Spleen (tissue), 7 donors: ENCODE measurements around the gene DNAJB7.

ENCODE experiments used
- POLR2A ChIP-seq, 3 donors: fragments of 450-650 bp; IDR thresholded peaks; one replicate each; pipeline ENCODE4 v1.5.1; 2017; ENCODE audit warnings: antibody characterized with exemption in 3 of 3, mild to moderate bottlenecking in 1 of 3
- POLR2AphosphoS5 ChIP-seq, 3 donors: sonication (generic); formaldehyde crosslinking; IDR thresholded peaks; one replicate each; pipeline ENCODE4 v1.5.1; 2017; ENCODE audit warnings: antibody characterized with exemption in 3 of 3
- TF ChIP-seq, protein P1 (sequence below), 11 experiments: fragments of 200-600 bp in 7 of 11; fragments of 450-650 bp in 4 of 11; sonication (generic) in 4 of 11; IDR thresholded peaks in 8 of 11; conservative IDR thresholded peaks in 3 of 11; 1 replicate in 7 of 11; 2 replicates in 4 of 11; pipeline versions ENCODE4 v1.4.0 to v1.8.0; 2016 to 2021; ENCODE audit warnings: antibody characterized with exemption in 11 of 11, inconsistent platforms in 4 of 11, mild to moderate bottlenecking in 1 of 11
- donor health status: DM: no; HTN: no; CAD: no; lungs with moderate emphysema.
- donor health status: DM: no; HTN: no; CAD: no.
- donor health status: DM: no; HTN: no; CAD: no.

- TF ChIP-seq, protein P1, sequence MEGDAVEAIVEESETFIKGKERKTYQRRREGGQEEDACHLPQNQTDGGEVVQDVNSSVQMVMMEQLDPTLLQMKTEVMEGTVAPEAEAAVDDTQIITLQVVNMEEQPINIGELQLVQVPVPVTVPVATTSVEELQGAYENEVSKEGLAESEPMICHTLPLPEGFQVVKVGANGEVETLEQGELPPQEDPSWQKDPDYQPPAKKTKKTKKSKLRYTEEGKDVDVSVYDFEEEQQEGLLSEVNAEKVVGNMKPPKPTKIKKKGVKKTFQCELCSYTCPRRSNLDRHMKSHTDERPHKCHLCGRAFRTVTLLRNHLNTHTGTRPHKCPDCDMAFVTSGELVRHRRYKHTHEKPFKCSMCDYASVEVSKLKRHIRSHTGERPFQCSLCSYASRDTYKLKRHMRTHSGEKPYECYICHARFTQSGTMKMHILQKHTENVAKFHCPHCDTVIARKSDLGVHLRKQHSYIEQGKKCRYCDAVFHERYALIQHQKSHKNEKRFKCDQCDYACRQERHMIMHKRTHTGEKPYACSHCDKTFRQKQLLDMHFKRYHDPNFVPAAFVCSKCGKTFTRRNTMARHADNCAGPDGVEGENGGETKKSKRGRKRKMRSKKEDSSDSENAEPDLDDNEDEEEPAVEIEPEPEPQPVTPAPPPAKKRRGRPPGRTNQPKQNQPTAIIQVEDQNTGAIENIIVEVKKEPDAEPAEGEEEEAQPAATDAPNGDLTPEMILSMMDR (IDR thresholded peaks at IDR 0.05 in 8 of 11, conservative IDR thresholded peaks at IDR 0.05 in 3 of 11) = no peak
- TF ChIP-seq POLR2A (IDR thresholded peaks at IDR 0.05) = no peak
- TF ChIP-seq POLR2AphosphoS5 (IDR thresholded peaks at IDR 0.05) = no peak
Measured at GRCh38 chr22:40853333-40853732, 8.6 kb downstream of the DNAJB7 start.
